Gastroesophageal sphincter (tissue), 3 donors: ENCODE measurements around the gene RAB6A.

ENCODE experiments used
- EP300 ChIP-seq: sonication (generic); formaldehyde crosslinking; IDR thresholded peaks from one replicate; pipeline ENCODE4 v1.6.1; 2017; ENCODE audit warnings: antibody characterized with exemption, mild to moderate bottlenecking
- POLR2A ChIP-seq, 2 donors: fragments of 450-650 bp; IDR thresholded peaks; one replicate each; pipeline ENCODE4 v1.6.1; 2017; ENCODE audit warnings: antibody characterized with exemption in 2 of 2, mild to moderate bottlenecking in 2 of 2, moderate library complexity in 1 of 2
- POLR2AphosphoS5 ChIP-seq: sonication (generic); formaldehyde crosslinking; IDR thresholded peaks from one replicate; pipeline ENCODE4 v1.6.1; 2017; ENCODE audit warnings: antibody characterized with exemption
- TF ChIP-seq, protein P1 (sequence below), 4 experiments: fragments of 200-600 bp in 2 of 4; fragments of 450-650 bp in 2 of 4; sonication (generic) in 1 of 4; IDR thresholded peaks; one replicate each; pipeline ENCODE4 v1.5.1; 2017 to 2019; ENCODE audit warnings: antibody characterized with exemption in 4 of 4, mild to moderate bottlenecking in 2 of 4, moderate library complexity in 2 of 4

DNA sequence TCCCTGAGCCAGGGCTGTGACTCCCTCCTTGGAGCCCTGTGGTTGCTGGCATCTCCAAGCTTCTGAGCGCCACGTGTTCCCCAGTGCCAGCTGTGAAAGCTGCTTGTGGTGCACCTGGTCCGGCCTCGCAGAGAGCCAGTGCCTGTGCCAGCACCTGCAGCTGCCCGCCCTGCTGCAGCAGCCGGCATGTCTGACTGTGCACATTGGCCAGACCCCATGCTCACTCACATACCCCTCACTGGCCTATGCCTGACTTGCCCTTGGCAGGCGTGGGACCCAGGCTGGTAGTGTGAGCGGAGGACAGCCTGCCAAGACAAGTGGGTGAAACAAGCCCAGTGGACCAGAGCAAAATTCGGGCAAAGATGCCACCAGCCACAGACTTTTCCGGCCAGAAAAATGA lies 36.6 kb upstream of the RAB6A start:
- TF ChIP-seq, protein P1, sequence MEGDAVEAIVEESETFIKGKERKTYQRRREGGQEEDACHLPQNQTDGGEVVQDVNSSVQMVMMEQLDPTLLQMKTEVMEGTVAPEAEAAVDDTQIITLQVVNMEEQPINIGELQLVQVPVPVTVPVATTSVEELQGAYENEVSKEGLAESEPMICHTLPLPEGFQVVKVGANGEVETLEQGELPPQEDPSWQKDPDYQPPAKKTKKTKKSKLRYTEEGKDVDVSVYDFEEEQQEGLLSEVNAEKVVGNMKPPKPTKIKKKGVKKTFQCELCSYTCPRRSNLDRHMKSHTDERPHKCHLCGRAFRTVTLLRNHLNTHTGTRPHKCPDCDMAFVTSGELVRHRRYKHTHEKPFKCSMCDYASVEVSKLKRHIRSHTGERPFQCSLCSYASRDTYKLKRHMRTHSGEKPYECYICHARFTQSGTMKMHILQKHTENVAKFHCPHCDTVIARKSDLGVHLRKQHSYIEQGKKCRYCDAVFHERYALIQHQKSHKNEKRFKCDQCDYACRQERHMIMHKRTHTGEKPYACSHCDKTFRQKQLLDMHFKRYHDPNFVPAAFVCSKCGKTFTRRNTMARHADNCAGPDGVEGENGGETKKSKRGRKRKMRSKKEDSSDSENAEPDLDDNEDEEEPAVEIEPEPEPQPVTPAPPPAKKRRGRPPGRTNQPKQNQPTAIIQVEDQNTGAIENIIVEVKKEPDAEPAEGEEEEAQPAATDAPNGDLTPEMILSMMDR (IDR thresholded peaks at IDR 0.05), result no peak
- no peak for TF ChIP-seq POLR2A (IDR thresholded peaks at IDR 0.05)
- no peak for TF ChIP-seq EP300
- TF ChIP-seq POLR2AphosphoS5, result no peak
